ENCODE measurements around the gene RSPO4. TPM values are rescaled to one million over a fixed set of nuclear protein-coding genes. Genes with fewer than 3 reads are reported as not detected.

The RSPO4 gene
- polyA plus RNA-seq, 2 of the 4 experiments (the other 2 are of a cell fraction): not detected

DNA sequence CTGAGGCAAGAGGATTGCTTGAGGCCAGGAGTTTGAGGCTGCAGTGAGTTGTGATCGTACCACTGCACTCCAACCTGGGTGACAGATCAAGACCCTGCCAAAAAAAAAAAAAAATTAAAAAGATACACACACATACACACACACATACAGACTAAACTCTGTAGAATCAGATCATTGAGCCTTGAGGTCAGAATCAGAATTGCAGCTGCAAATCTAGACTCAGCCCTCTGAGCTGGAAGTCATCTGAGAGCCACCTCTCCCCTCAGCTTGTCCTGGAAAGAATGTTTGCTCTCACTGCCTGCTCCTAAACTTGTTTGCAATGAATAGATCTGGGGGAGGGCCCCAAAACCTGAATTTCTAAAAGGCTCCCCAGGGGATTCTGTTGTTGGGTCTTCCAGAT lies 44.6 kb downstream of the RSPO4 start:
- Histone ChIP-seq H3K4me1 (no peaks in the 10 kb centered on the region), H3K4me3 (no peak overlapping the region), H3K27ac (no peak overlapping the region), H3K9me3 (no peaks in the 10 kb centered on the region), H3K4me2 (no peak overlapping the region)
- TF ChIP-seq RARB (CRISPR knock-in tag; IDR thresholded peaks at IDR 0.05) (no peak), KDM5A (IDR thresholded peaks at IDR 0.05) (no peak), POLR2A (IDR thresholded peaks at IDR 0.05; ENCODE audit: low read length) (no peak), ESRRA (IDR thresholded peaks at IDR 0.05; ENCODE audit: borderline replicate concordance, low read length) (no peak), FOXS1 (CRISPR knock-in tag; IDR thresholded peaks at IDR 0.05) (no peak)
- DNase-seq (ENCODE audit: low read depth in 1 of 2, low spot score in 1 of 2) (peak; percentile 41 to 56), ATAC-seq (peak in 1 of 2 experiments; percentile 39; a peak in 2 of 6 replicates), FAIRE-seq (no peak)
- CTCF ChIA-PET: interaction anchor here (0.6 to 25.7 kb wide), 41 partner anchors 11 to 546 kb away, joined by 3 to 872 read pairs (median 10); partner anchors contain the start of gene FAM110A
- POLR2A ChIA-PET: no interaction called here
- WGBS (ENCODE audit: missing lambda C conversion rate): 19% methylated on average over 1 of the region's 1 CpG

DNA sequence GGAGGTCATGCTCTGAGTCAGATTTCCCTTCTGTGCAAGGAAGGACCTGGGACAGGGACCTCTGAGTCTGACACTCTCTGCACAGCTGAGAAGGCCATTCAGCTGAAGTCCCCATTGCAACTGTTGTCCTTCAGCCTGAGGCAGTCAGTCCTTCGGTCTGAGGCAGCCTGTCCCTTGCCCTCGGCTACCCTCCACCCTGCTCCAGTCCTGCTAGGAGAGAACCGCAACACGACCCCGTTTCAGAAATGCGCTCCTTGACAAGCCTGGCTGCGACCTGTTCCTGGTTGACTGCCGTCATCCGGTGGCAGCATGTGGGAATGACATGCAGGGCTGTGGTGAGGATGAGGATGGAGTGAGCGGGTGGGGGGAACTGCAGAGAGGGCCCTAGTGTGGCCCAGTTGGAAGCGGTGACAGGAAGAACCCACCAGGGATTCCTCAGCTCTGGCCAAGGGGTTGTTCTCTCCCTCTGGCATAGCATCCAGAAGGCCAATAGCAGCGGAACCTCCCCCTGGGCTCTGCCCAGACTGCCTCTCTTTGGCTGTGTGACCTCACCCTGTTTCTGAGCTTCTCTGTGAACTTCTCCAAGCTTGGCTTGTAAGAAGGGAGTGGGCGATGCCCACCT lies 45.7 kb downstream of the RSPO4 start:
- ChIA-PET CTCF (interaction anchor here (0.7 to 25.7 kb wide), 111 partner anchors 12 to 820 kb away, joined by 3 to 872 read pairs (median 5); partner anchors contain the start of genes ANGPT4 and FAM110A), POLR2A (no interaction called here)
- H3K4me2 ChIP-seq: peak overlapping the region; percentile 33
- no peak overlapping the region for H3K4me3 ChIP-seq
- TF ChIP-seq ZSCAN20 (CRISPR knock-in tag; IDR thresholded peaks at IDR 0.05): no peak
- TF ChIP-seq, protein P1, sequence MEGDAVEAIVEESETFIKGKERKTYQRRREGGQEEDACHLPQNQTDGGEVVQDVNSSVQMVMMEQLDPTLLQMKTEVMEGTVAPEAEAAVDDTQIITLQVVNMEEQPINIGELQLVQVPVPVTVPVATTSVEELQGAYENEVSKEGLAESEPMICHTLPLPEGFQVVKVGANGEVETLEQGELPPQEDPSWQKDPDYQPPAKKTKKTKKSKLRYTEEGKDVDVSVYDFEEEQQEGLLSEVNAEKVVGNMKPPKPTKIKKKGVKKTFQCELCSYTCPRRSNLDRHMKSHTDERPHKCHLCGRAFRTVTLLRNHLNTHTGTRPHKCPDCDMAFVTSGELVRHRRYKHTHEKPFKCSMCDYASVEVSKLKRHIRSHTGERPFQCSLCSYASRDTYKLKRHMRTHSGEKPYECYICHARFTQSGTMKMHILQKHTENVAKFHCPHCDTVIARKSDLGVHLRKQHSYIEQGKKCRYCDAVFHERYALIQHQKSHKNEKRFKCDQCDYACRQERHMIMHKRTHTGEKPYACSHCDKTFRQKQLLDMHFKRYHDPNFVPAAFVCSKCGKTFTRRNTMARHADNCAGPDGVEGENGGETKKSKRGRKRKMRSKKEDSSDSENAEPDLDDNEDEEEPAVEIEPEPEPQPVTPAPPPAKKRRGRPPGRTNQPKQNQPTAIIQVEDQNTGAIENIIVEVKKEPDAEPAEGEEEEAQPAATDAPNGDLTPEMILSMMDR (IDR thresholded peaks at IDR 0.05): peak; percentile 98
- peak; percentile 97 for TF ChIP-seq SMC3 (IDR thresholded peaks at IDR 0.05)
- no peak for TF ChIP-seq NFE2L2 (conservative IDR thresholded peaks at IDR 0.05; ENCODE audit: low read length)
- TF ChIP-seq KDM5A (IDR thresholded peaks at IDR 0.05): no peak
- TF ChIP-seq RAD21 (conservative IDR thresholded peaks at IDR 0.05 in 1 of 2, IDR thresholded peaks at IDR 0.05 in 1 of 2): peak; percentile 98 to 99
- no peak for TF ChIP-seq NR3C1 (IDR thresholded peaks at IDR 0.05)
- TF ChIP-seq POLR2AphosphoS2 (conservative IDR thresholded peaks at IDR 0.05; ENCODE audit: low read length): no peak
- no peaks in the 10 kb centered on the region for H3K9me3 ChIP-seq
- ATAC-seq (peak; percentile 72 to 90), DNase-seq (ENCODE audit: low read depth in 1 of 2, low spot score in 1 of 2) (peak; percentile 77 to 89), FAIRE-seq (peak; percentile 95)
- WGBS (ENCODE audit: missing lambda C conversion rate): 6% methylated on average over 13 of the region's 13 CpGs
- no peak overlapping the region for H3K27ac ChIP-seq
- H3K4me1 ChIP-seq: no peaks in the 10 kb centered on the region

DNA sequence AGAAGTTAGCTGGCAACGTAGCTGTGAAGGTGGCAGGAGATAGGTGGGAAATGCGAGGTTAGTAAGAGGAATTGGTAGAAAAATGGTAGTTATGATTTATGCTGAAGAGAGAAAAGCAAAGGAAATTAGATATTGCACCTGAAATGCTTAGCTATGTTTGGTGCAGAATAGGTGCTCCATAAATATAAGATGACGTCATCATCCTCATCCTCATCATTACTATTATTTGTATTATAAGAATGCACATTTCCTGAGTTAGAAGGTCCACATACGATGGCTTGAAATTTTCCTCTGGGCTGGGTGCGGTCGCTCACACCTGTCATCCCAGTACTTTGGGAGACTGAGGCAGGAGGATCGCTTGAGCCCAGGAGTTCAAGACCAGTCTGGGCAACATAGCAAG lies 46.5 kb downstream of the RSPO4 start:
- H3K4me1 ChIP-seq: no peaks in the 10 kb centered on the region
- H3K4me2 ChIP-seq: no peak overlapping the region
- TF ChIP-seq FOSL2 (IDR thresholded peaks at IDR 0.05): no peak
- peak; percentile 74 for TF ChIP-seq FOSL2 (CRISPR knock-in tag; IDR thresholded peaks at IDR 0.05)
- no peak for TF ChIP-seq EP300 (IDR thresholded peaks at IDR 0.05)
- no peak overlapping the region for H3K27ac ChIP-seq
- 39% methylated on average over 7 of the region's 7 CpGs for whole genome bisulfite sequencing (ENCODE audit: missing lambda C conversion rate)
- DNase-seq (ENCODE audit: low read depth in 1 of 2, low spot score in 1 of 2) (no peak), FAIRE-seq (no peak), ATAC-seq (no peak)
- CTCF ChIA-PET: interaction anchor here (0.6 to 25.7 kb wide), 79 partner anchors 12 to 821 kb away, joined by 3 to 872 read pairs (median 7); partner anchors contain the start of genes ANGPT4 and FAM110A
- POLR2A ChIA-PET: interaction anchor here (0.7 to 1.1 kb wide), 2 partner anchors 99 to 137 kb away, joined by 3 read pairs; no protein-coding TSS in a partner anchor
- no peaks in the 10 kb centered on the region for H3K9me3 ChIP-seq
- H3K4me3 ChIP-seq: no peak overlapping the region

DNA sequence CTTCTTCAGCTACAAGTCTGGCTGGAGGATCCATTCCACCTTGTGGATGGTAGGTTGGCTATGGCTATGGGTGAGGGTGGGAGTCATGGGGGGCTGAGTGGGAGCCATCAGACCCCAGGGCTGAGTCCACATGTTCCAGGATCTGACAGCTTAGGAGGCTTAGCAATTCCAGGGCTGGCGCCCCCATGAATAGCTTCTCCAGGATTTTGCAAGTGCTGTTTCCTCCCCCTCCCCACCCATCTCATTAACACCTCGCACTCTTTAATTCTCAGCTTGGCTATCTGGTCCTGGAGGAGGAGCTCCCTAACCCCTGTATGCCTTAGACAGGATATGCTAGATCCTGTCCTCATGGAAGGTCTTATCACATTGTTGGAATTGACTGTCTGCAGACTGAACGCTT lies 47.0 kb downstream of the RSPO4 start:
- WGBS (ENCODE audit: missing lambda C conversion rate): 40% methylated on average over 3 of the region's 3 CpGs
- TF ChIP-seq ZC3H11A (IDR thresholded peaks at IDR 0.05) (no peak), SREBF2 (IDR thresholded peaks at IDR 0.05) (no peak), HOXB5 (CRISPR knock-in tag; IDR thresholded peaks at IDR 0.05) (no peak), HOXA7 (CRISPR knock-in tag; IDR thresholded peaks at IDR 0.05) (no peak), FOXS1 (CRISPR knock-in tag; IDR thresholded peaks at IDR 0.05) (no peak), CBX2 (IDR thresholded peaks at IDR 0.05; ENCODE audit: borderline replicate concordance, low read depth) (no peak)
- TF ChIP-seq, protein P2, sequence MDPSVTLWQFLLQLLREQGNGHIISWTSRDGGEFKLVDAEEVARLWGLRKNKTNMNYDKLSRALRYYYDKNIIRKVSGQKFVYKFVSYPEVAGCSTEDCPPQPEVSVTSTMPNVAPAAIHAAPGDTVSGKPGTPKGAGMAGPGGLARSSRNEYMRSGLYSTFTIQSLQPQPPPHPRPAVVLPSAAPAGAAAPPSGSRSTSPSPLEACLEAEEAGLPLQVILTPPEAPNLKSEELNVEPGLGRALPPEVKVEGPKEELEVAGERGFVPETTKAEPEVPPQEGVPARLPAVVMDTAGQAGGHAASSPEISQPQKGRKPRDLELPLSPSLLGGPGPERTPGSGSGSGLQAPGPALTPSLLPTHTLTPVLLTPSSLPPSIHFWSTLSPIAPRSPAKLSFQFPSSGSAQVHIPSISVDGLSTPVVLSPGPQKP (IDR thresholded peaks at IDR 0.05; ENCODE audit: low read depth, low read length): no peak
- TF ChIP-seq, protein P3, sequence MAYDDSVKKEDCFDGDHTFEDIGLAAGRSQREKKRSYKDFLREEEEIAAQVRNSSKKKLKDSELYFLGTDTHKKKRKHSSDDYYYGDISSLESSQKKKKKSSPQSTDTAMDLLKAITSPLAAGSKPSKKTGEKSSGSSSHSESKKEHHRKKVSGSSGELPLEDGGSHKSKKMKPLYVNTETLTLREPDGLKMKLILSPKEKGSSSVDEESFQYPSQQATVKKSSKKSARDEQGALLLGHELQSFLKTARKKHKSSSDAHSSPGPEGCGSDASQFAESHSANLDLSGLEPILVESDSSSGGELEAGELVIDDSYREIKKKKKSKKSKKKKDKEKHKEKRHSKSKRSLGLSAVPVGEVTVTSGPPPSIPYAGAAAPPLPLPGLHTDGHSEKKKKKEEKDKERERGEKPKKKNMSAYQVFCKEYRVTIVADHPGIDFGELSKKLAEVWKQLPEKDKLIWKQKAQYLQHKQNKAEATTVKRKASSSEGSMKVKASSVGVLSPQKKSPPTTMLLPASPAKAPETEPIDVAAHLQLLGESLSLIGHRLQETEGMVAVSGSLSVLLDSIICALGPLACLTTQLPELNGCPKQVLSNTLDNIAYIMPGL (CRISPR knock-in tag; IDR thresholded peaks at IDR 0.05; ENCODE audit: borderline replicate concordance): no peak
- TF ChIP-seq, protein P4, sequence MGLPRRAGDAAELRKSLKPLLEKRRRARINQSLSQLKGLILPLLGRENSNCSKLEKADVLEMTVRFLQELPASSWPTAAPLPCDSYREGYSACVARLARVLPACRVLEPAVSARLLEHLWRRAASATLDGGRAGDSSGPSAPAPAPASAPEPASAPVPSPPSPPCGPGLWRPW (IDR thresholded peaks at IDR 0.05): no peak
- ATAC-seq (no peak), DNase-seq (ENCODE audit: low read depth in 1 of 2, low spot score in 1 of 2) (no peak), FAIRE-seq (no peak)
- H3K9me3 ChIP-seq: no peaks in the 10 kb centered on the region
- H3K4me2 ChIP-seq: no peak overlapping the region
- no peak overlapping the region for H3K27ac ChIP-seq
- H3K4me3 ChIP-seq: no peak overlapping the region
- ChIA-PET POLR2A (interaction anchor here (0.7 to 1.1 kb wide), 2 partner anchors 98 to 136 kb away, joined by 3 read pairs; no protein-coding TSS in a partner anchor), CTCF (interaction anchor here (0.6 to 25.7 kb wide), 34 partner anchors 11 to 256 kb away, joined by 3 to 872 read pairs (median 14); partner anchors contain the start of genes ANGPT4 and FAM110A)
- no peaks in the 10 kb centered on the region for H3K4me1 ChIP-seq

Measured in A549 (cell line).